Fibroblast of lung (primary cell): ENCODE measurements around the gene WDR47.

Source experiments
- CTCF ChIP-seq, 2 donors: IDR thresholded peaks in 1 of 2; conservative IDR thresholded peaks in 1 of 2; 1 replicate in 1 of 2; 2 replicates in 1 of 2; pipeline ENCODE4 v1.5.1; 2011 to 2012; ENCODE audit warnings: low read length in 2 of 2, control low read depth in 1 of 2, inconsistent platforms in 1 of 2, low read depth in 1 of 2, mild to moderate bottlenecking in 1 of 2
- EZH2 ChIP-seq: IDR thresholded peaks from 2 replicates; pipeline ENCODE4 v1.5.1; 2012; ENCODE audit warnings: low read length, control low read depth, mild to moderate bottlenecking; ENCODE audit errors: missing control alignments

GRCh38 chr1:108961198-108961597 is 80.7 kb downstream of the WDR47 start:
- TF ChIP-seq CTCF (conservative IDR thresholded peaks at IDR 0.05 in 1 of 2, IDR thresholded peaks at IDR 0.05 in 1 of 2; ENCODE audit: low read depth in 1 of 2, low read length in 2 of 2) (no peak), EZH2 (no peak)
